GM19099 (cell line): ENCODE results near the gene ELF5.

Experiments used
- POLR2A ChIP-seq: IDR thresholded peaks from 3 replicates; pipeline ENCODE4 v1.6.1; 2011; ENCODE audit warnings: low read depth; ENCODE audit not compliant: insufficient read length; ENCODE audit errors: extremely low read depth

The ELF5 gene

DNA sequence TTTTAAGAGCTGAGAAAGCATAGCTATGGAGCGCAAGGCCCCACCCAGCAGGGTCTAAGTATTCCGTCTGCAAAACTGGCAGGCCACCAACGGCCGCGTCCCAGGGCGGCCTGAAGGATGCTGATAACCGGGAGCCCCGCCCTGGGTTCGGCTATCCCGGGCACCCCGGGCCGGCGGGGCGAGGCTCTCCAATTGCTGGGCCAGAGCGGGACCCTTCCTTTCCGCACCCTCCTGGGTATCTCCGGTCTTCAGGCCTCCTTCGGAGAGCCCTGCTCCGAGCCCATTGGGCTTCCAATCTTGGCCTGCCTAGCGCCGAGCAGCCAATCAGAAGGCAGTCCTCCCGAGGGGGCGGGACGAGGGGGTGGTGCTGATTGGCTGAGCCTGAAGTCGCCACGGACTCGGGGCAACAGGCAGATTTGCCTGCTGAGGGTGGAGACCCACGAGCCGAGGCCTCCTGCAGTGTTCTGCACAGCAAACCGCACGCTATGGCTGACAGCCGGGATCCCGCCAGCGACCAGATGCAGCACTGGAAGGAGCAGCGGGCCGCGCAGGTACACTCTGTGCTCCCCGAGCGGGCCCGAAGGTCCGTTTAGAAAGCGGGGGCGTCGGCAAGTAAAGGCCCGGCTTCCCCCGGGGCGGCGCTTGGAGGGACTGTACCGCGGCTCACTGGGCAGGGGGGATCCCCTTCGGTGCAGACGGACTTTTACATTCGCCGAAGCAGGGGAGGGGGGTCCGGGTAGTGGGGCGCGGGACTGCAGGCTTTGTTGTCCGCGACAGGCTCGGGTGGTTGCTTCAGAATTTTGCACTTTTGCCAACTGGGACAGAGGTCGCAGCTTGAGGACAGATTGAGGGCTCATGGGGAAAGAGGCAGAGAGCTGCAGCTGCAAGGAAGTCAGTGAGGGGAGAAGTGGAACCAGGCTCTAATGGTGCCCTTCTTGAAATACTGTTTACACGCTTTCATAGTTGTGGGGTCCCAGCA, 74.8 kb downstream of the ELF5 start, which contains the start of gene CAT:
Gene CAT, plus strand, starts transcription at position 406 of the 979 bp plus-strand sequence. Its CDS starts 80 bp downstream, at position 486.
- peak; percentile 78 for TF ChIP-seq POLR2A

DNA sequence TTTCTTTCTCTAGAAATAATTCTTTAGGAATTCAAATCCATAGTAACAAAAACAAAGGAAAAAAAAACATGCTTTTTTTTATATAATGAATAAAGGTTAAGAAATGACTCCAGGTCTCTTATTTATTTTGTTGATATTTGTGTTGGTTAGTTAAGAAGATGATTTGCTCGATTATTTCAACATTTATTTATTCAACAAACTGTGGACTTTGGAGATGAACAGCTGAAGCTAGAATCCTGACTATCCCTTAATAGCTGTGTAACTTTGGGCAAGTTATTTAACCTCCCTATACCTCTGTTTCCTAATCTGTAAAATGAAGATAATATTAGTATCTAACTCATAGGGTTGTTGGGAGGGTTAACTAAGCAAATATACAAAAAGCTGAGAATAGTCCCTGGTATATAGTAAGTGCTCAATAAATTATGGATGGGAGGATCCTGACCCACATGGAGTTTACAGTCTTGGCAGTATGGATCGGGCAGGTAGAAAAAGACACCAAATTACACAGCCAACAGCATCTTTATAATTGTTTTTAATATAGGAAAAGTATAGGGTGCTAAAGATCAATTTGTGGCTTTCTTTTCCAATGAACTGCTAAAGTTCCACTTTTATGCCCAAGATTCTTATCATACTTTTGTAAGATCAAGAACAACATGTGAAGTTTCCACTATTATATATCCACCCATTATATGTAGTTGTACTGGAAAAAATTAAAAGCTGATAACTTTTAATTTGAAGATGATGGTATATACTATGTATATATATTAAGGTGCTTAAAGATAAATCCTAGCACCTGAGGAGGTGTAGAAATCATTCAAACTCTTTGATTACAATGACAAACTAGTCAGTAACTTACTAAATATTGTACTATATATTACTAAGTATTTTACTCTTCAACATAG, 76.1 kb downstream of the ELF5 start:
- TF ChIP-seq POLR2A = no peak

DNA sequence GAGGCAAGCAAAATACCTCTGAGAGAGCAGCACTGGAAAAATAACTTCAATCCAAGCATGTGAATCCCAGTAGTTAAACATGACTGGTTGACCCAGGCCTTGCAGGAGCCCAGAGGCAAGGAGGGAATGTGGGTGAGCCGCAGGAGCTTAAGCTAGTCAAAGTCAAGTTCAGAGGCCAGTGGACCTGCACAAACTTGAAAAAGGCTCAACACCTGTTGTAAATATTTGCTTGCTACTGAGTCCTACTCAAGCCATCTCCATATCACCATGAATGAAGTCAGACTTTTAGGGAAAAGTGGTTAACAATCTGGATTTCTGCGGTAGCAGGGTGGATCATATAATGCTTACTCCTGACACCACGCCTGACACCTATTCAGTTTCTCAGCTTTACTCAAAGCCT, 79.7 kb downstream of the ELF5 start:
- TF ChIP-seq POLR2A = no peak

DNA sequence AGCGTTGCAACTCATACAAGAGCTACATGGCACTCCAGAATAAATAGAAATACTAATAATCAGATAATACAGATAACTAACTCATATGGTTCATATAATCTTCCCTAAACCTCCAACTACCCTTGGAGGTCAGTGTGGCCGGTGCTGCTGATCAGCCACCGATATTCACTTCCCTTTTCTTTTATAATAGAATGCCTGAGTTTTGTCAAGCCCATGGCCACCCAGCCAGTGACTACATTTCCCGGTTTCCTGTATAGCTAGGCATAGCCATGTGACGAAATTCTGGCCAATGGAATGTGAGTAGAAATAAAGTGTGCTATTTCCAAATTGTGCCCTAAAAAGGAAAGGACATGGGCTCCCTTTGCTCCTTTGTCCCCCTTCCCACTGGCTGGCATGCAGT, 80.8 kb downstream of the ELF5 start:
- no peak for TF ChIP-seq POLR2A

DNA sequence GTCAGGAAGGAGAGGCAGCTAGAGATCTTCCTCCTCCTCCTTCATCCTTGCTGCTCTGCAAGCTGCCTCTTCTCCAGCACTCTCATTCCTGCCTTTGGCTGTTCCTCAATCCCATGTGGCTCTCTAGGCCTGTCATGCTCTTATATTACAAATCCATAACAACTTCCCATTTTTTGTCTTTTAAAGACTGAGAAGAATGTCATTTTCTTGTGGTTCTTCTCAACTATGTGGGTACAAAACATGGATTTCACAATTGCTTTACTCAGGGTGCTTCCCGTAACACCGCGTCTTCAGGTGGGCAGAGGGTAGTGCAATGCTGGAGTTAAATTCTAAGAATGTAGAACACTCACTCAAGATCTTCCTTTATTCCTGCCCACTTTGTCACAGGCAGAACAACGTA, 81.6 kb downstream of the ELF5 start:
- TF ChIP-seq POLR2A = no peak
